NCI-H2227 (cell line): ENCODE data around the gene TLX3.

Source experiments
- DNase-seq: peaks from one replicate; lab custom pipeline; 2025; ENCODE audit not compliant: unreplicated experiment; lab: John Stamatoyannopoulos, UW

Gene TLX3

DNA sequence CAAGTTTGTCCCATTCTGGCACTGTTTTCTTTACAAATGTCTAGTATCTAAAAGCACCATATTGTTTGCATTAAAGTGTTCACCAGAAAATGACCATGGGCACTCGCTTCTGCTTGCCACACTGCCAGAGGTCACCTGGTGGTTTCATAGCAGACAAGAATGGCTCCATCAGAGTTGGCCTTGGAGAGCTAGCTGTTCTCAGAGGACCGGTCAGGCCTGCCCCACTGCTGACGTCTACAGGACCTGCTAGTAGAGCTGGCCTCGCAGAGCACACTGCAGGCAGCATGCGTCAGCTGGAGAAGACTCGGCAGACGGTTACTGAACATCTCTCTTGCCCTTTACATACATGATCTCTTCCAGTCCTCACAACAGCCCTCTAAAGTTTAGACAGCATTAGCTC lies 8.7 kb upstream of the TLX3 start:
- no peak for DNase-seq

DNA sequence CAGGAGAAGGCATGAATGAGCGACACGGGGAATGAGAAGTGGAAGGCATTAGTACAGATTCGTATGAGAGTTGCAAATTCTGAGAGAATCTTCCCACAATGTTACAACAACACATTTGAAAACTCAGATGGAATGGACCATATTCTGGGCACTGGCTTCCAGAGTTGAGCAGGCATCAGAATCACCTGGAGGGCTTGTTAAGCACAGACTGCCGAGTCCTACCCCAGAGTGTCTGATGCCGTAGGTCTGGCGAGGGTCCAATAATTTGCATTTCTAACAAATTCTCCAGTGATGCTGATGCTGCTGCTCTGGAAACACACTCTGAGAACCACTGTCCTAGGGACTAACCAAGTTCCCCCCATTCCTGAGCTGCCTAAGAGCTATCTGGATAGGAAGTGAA lies 2.9 kb upstream of the TLX3 start:
- no peak for DNase-seq

DNA sequence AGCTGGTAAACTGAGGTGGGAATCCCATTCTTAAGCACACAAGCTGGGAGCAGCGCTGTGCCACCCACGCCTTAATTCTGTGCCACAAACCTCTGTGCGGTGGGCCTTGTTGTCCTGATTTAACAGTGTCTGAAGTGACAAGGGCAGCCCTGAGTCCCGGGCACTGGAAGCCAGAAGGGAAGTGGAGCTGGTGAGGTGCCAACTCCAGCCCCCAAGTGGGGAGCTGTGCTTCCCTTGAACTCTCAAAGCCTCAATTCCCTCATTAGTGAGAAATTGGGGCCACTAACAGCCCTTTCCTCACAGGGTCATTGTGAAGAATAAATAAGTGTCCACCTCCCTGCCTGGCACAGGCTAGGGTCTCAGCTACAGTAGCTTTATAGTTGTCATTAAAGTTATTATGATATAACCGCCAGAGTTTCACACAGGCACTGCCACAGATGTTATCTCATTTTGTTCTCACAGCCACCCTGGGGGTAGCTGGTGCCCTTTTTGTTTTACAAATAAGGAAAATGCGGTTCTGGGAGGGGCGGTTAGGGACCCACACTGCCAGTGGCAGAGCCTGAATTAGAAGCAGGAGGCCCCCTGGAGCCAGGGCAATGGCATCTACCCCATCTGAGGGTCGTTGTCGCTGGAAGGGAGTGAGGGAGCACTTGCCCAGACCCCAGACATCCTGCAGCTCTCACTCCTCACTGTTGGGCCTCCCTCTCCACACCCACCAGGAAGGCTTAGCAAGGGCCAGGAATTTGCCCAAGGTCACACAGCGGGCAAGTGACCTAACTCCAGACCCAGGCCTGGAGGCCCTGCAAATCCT lies 2.1 kb upstream of the TLX3 start:
- DNase-seq, result no peak

DNA sequence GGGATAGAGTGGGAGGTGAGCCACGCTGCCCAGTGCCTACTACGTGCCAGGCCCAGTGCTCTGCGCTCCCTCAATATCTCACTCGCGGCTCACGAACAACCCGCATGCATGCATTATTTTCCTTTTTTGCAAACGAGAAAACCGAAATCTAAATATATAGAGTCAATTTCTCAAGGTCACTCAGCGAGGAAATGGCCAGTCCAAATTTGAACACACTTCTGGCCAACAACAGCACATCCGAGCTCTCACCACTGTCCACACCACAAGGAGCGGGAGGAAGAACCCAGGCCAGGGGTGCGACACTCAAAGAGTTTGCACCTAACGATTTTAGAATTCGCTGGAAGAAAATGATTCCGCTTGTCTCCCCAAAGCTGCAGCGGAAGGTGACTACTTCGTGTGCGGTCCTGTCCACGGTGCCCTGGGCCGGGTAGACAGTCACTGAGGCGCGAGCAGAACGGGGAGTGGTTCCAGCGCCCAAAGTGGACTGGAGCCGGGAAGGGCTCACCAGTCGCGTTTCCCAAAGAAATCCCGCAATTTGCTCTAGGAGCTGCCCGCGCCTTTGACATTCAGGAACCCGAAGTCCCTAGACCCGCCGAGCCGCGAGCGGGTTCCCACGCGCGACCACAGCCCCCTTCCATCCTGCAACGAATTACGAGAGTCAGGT lies 1.1 kb upstream of the TLX3 start:
- no peak for DNase-seq

DNA sequence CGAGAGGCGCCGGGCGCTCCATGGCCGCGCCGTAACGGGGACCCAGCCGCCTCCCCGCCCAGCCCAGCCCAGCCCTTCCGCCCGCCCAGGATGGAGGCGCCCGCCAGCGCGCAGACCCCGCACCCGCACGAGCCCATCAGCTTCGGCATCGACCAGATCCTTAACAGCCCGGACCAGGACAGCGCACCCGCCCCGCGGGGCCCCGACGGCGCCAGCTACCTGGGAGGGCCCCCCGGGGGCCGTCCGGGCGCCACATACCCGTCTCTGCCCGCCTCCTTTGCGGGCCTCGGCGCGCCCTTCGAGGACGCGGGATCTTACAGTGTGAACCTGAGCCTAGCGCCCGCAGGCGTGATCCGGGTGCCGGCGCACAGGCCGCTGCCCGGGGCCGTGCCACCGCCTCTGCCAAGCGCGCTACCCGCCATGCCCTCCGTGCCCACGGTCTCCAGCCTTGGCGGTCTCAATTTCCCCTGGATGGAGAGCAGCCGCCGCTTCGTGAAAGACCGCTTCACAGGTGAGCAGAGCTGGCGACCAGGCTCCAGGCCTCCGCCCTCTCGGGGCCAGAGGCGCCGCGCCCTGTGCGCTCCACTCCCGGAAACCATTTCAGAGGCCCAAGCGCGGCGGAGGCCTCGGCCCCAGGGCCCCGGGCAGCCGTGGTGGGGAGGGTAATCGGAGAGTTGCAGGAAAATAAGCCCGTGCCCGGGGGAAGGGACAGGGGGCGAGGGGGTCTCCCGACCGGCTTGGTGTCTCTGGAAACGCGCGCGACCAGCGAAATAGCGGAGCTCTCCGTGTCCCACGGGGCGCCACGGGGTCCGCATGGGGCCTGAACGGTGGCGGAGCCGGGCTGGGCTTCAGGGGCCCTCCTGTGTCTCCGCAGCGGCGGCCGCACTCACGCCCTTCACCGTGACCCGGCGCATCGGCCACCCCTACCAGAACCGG lies 496 bp downstream of the TLX3 start:
- peak; percentile 36 for DNase-seq

DNA sequence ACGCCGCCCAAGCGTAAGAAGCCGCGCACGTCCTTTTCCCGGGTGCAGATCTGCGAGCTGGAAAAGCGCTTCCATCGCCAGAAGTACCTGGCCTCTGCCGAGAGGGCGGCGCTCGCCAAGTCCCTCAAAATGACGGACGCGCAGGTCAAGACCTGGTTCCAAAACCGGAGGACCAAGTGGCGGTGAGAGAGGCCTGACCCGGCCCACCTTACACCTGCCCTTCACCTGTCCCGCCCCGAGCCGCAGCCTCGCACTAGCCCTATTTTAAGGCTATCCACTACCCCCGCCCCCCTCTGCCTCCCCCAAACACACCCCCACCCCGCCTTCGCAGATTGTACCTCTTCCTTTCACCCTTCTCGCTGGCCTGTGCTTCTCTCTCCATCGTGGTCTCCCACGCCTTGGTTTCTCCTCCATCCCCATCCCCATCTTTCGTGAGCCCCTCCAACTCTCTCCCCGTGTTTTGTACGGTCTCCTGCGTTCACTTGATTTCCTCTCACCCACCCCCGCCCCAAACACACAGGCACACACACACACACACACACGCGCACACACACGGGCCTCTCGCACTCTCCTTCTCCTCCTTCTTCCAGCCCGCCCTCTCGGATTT lies 1.3 kb downstream of the TLX3 start:
- DNase-seq, result peak; percentile 2

DNA sequence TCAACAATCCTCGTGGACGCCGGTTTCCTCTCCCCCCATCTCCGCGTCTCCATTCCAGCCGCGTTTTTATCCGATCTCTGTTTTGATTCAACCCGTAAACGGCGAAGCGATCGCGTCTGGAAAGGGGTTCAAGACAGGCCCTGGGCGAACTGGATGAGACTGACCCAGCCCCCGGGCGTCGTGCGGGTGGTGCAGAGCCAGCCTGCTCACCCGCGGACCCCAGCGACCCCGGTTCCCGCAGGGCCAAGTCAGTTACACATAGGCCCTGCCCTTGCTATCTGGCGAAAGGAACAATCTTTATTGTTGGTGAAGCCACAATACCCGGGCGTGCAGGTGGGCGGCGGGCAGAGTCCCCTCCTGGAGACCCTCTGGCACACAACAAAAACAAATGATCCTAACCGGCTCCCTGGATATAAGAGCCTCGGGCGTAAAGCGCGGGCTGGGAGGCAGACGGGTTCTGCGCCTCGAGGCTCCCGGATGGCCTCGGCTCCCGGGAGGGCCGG lies 1.8 kb downstream of the TLX3 start:
- DNase-seq, result no peak

DNA sequence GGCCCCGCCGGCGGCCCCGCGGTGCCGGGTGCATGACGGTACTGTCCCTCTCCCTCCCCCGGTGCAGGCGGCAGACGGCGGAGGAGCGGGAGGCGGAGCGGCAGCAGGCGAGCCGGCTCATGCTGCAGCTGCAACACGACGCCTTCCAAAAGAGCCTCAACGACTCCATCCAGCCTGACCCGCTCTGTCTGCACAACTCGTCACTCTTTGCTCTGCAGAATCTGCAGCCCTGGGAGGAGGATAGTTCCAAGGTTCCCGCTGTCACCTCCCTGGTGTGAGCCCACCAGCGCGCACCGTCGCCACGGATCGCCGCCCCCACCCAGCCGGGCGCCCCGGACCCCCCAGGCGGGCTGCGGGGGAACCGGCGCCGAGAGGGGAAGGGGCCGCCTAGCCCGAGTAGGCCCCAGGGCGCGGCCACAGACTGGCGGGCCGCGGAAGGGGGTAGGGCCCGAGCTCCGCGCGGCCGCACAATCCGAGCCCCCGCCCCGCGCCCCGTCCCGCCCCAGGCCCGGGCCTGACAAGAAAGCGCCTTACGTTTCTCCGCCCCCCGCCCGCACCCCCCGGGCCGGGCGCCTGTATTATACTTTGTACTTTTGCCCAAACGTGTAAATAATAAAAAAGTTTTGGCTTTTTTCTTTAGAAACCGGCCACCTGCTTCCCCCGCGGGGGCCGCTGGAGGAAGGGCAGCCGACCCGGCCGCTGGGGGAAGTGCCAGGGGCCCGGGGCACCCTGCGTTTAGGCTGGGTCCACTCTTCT lies 2.5 kb downstream of the TLX3 start:
- DNase-seq, result no peak

DNA sequence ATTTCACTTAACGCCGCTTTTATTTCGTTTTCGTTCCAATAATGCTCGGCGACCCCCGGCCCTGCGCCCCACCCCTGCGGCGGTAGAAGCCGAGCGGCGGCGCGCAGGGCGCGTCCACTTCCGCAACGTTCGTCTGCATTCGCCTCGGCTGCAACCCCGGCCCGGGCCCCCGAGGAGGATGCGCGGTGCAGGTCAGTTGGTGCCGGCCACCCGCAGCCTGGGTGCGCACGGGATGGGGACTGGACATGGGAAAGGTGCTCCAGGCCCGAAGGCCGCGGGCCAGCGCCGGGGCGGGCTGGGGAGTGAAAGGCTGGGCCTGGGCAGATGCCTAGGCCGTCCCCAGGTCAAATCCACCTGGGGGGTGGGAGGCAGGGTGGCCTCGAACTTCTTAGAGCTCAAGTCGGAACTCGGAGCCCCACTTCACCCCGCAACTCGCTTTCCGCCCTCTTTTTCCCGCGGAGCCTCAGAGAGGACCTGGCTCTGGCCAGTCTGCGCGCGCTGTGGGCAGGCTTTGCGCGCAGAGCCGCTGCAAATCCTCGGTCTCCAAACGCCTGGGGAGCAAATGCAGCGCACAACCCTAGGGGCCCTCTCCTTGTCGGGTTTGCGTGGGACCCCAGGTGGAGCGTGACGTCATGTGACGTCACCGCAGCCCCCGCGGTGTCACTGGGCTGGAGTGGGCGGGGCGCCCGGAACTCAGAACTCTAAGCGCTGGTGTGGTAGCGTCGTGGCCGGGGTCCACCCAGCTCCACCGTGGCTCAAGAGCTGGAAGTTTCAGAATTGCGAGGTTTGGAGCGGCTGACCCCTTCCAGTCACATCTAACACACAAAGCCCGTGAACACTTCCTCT lies 3.3 kb downstream of the TLX3 start:
- no peak for DNase-seq

DNA sequence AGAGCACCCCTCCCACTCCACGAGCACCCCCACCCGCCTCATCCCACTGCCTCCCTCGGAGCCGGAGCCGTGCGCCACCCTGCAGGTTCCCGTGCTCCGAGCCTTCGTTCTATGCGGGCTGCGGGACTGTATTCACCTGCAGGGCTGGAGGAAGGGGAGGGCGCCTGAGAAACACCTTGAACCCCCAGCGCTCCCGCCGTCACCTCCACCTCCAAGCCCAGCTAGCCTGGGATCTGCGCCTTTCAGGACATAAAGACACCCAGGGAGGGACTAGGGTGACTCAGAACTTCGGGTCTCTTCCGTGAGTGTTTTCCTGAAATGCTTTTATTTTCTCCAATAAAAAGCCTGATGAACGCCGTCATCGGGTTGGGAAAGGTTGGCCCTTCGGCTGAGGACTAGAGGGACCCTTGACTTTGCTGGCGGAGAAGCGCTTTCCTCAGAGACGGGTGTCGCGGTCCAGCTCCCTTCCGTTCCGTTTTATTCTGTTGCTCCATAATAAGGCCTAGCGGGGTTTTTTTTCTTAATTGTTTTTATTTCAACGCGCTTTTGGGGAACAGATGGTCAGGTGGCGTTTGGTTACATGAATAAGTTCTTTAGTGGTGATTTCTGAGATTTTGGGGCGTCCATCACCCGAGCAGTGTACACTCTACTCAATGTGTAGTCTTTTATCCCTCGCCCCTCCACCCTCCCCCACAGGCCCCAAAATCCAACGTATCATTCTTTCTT lies 4.6 kb downstream of the TLX3 start:
- DNase-seq, result no peak

DNA sequence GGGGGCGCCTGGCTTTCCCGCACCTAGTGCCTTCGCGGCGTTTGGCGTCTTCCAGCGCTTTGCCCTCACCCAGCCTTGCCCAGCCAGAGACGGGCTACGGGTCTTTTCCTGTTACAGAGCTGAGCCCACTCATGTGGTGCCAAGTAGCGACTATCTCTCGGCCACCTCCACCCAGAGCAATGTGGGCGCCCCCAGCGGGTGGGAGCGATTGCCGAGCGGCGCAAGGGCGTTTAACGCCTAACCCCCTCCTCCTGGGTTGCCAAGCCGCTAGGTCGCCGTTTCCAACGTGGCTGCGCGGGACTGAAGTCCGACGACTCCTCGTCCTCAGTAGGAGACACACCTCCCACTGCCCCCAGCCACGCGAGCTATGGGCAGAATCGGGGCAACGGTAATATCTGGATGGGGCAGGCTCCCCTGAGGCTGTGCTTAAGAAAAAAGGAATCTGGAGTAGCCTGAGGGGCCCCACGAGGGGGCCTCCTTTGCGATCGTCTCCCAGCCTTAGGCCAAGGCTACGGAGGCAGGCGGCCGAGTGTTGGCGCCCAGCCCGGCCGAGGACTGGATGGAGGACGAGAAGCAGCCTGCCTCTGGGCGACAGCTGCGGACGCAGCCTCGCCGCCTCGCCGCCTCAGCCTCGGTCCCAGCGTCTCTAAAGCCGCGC lies 5.8 kb downstream of the TLX3 start:
- DNase-seq, result no peak

DNA sequence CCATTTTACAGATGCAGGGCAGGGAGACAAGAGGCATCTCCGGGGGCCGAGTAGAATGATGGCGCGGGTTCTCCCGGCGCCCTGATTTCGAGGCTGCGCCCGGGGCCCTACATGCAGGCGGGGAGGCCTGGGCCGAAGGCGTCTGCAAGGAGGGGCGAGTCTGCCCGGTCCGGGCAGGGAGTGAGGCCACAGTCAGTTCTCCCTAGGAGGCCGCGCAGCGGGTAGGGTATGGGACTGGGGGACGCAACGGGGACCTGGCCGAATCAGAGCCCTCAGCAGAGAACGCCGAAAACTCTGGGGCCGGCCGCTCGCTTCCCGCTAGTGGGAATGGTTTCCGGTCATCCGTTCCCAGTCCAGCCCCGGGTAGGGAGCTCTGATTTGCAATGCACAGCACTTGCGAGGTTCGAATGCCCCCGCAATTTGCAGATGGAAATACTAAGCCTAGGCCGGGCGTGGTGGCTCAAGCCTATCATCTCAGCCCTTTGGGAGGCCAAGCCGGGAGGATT lies 6.4 kb downstream of the TLX3 start:
- DNase-seq, result no peak

DNA sequence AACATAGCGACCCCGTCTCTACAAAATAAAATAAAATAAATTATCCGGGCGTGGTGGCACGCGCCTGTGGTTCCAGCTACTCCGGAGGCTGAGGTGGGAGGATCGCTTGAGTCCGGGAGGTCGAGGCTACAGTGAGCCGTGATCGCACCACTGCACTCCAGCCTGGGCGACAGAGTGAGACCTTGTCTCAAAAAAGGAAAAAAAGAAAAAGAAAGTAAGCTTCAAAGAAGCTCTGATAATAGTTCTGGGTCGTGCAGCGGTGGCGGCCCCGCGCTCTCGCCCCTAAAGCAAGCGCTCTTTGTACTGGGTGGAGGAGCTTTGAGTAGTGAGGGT lies 6.8 kb downstream of the TLX3 start:
- DNase-seq, result no peak

DNA sequence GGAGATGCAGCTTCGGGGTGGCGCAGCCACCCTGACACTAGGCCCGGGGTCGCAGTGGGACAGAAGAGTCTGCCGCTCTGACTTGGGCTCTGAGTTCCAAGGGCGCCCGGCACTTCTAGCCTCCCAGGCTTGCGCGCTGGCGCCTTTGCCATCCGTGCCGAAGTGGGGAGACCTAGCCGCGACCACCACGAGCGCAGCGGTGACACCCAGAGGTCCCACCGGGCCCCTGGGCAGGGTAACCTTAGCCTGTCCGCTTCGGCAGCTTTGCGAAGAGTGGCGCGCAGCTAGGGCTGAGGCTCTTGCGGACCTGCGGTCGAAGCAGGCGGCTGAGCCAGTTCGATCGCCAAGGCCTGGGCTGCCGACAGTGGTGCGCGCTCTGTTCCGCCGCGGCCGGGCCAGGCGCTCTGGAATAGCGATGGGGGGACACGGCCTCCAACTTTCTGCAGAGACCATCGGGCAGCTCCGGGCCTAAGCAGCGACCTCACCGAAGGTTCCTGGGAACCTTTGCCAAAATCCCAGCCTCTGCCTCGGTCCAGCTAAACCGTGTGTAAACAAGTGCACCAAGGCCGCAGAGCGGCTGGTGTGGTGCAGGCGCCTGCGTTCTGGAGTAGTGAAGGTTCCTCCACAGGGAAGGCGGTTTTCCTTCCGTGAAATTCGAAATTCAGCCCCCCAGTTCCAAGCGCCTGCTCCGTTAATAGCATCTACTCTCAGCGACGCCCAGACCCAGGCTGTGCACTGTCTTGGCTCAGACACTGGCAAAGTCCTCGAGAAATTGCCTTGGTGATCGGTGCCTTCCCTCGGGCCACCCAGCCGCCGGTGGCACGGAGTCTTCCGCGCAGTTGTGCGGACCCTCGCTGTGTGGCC lies 7.4 kb downstream of the TLX3 start:
- DNase-seq, result no peak

DNA sequence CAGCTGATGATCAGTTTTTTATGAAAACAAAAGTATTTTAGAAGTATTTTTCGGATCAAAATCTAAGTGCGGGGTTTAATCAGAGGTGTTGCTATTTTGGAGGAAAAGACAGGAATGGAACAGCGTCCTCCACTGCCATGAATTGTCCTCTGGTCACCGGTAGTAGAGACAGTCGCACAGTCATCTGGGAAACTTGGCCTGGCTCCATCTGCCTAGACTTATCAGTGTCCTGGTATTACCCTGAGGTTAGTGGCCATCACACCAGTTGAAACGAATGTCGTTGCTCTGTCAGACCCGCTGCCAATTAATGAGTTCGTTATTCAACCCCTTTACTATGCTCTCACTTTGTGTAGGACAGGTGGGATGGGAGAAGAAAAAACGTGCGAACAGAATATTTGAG lies 8.2 kb downstream of the TLX3 start:
- DNase-seq, result no peak

DNA sequence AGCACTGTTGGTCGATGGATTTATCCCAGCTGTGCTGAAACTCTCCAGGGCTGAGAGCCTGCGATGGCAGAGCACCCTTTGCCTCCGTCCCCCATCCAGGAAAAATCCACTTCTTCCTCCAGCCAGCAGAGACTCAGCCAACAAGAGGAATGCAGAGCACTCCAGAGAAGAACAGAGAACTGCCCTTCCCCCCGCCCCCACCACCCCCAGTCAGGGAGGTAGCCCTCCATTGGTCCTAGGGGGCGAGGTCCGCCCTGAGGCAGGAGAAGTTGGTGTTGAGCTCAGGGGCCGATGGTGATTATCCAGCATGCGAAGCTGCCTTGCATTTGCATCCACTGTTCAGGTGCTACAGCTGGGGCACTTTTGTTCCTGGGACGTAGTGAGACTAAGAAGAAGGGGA lies 9.0 kb downstream of the TLX3 start:
- no peak for DNase-seq

DNA sequence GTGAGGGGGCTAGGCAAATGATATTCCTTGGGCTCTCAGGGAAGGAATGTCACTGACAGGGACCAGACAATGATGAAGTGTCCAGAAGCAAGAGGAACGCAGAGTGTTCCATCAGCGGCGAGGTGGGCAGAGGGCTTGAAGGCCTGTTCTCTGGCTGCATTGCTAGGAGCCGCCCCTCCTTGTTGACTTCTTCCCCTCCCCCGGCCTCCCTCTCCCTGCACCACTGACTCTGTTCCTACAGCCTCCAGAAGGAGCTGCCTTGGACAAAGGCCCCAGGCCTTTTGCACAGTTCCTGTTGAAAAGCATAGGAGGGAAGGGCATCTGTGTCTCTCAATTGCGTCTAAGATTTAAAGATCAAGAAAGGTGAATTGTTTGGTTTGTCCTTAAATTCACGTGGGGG lies 12.4 kb downstream of the TLX3 start:
- DNase-seq, result no peak
